ENCODE data around the gene GSTT4.
"Not testable (repeated sequence)": the region's sequence is repeated elsewhere in the genome, so short reads cannot be mapped to it uniquely, and the experiment has no call there.

GSTT4 gene

GRCh38 chr22:24005201-24005600 lies at the start of gene GSTT4:
Gene GSTT4 (minus strand): TSS chr22:24005453. CDS start chr22:24005356, 97 bp downstream.
- no peak for DNase-seq

DNA sequence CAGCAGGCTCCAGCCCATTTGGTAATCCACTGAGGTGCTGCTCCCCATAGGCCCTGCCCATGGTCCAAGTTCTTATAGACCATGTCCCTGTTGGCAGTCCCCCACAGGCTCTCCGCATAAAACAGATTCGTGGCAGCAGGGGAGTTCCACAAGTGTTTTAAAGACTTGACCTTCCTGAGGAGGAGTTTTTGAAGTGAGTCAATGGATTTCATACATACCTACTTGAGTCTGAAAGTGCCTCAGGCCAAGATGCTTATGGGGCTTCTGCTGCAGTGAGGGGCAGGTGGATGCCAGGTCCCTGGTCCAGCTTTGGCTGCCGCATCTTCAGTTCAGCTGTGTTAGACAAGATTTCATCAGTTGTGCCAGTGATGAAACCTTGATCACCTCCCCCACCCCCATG lies 49.1 kb upstream of the GSTT4 start:
- DNase-seq: no peak

- no peak for DNase-seq
Measured at GRCh38 chr22:24053481-24054226, 48.4 kb upstream of the GSTT4 start.

DNA sequence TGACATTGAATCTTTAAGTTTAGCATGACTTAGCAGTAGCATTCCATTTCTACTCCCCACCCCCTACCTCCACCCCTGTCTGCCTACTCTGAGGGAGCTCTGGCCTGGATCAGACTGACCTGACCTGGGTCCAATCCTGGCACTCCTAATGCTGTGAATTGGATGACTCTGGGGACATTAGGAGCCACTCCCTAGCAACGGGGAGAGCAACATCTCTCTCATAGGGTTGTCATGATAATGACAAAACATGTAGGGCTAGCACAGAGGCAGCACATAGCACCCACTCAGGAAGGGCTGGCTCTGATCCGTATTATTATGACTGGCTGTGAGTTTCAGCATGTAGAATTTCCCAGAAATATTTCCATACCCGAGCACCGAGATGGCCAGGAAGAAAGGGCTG lies 46.3 kb upstream of the GSTT4 start:
- DNase-seq: no peak

GRCh38 chr22:24051028-24051427 lies 45.8 kb upstream of the GSTT4 start:
- DNase-seq: no peak

- no peak for DNase-seq
Measured at GRCh38 chr22:24049978-24050377, 44.7 kb upstream of the GSTT4 start.

- DNase-seq: no peak
Measured at GRCh38 chr22:24049211-24049610, 44.0 kb upstream of the GSTT4 start.

DNA sequence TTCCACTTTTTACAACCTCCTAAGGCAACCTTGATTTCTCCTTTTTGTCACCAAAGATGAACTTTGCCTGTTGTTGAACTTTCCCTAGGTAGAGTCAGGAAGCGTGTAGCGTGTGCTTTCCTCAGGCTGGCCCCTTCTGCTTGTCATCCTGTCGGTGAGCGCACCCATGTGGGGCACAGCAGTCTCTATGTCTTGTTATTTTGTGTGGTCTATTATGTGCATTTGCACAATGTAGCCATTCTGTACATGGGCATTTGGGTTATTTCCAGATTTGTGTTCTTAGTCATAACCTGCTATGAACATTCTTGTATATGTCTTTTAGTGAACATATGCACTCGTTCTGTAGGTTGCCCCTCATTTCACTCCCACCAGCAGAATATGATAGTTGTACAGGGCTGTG lies 40.8 kb upstream of the GSTT4 start:
- no peak for DNase-seq

GRCh38 chr22:24043958-24044357 lies 38.7 kb upstream of the GSTT4 start:
- no peak for DNase-seq

DNA sequence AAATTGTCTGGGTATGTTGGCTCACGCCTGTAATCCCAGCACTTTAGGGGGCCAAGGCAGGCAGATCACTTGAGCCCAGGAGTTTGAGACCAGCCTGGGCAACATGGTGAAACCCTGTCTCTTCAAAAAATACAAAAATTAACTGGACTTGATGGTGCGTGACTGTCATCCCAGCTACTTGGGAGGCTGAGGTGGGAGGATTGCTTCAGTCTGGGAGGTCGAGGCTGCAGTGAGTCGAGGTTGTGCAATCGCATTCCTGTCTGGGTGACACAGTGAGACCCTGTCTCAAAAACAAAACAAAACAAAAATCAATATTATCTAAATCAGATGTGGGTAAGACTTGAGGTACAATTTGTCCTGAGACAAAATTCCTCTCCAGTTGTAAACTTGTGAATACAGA lies 38.2 kb upstream of the GSTT4 start:
- not testable (repeated sequence) for DNase-seq

- DNase-seq: no peak
Measured at GRCh38 chr22:24040946-24041345, 35.7 kb upstream of the GSTT4 start.

- no peak for DNase-seq
Measured at GRCh38 chr22:24039046-24039445, 33.8 kb upstream of the GSTT4 start.

- DNase-seq: no peak
Measured at GRCh38 chr22:24037851-24038765, 32.9 kb upstream of the GSTT4 start.

DNA sequence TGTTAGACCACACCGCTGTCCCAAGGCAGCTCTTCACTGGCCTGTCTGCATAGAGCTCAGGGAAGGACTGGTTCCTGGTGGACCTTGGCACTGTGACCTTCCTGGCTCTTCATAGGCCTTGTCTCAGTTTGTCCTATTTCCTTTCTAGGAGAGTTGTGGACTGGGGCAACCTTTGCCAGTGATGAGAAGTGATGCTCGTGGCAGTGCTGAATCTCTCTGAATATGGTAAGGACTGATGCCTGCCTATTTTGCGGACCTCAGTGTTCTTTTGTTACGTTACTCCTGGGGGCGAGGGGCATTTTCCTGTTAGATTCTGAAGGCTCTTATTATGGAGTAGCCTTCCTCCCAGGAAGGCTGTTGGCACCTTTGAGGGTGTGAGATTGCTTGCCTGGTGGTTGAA lies 30.0 kb upstream of the GSTT4 start:
- DNase-seq: no peak

- DNase-seq: no peak
Measured at GRCh38 chr22:24033731-24034130, 28.5 kb upstream of the GSTT4 start.

DNA sequence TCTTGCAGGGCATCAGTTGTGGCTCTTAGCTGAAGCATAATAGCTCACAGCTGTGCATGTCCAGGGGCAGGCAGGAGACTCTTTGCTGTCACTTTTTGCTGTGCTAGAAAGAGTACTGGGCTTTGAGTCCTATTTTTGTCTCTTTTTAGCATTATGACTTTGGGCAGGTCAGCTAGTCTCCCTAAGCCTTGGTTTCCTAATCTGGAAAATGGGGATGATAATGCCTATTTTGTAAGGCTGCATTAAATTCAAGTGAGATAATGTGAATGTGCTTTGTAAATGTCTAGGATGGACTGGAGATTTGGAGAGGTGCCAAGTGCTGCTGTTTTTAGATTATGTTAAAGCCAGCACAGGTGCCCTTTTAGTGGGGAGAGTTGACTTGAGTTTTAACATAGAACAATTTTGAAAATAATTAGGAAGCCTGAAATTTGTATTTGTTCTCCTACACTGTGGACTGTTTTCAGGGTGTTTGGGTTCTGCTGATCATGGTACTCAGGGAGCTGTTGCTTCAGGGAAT lies 25.0 kb upstream of the GSTT4 start:
- no peak for DNase-seq

GRCh38 chr22:24029304-24029703 lies 24.1 kb upstream of the GSTT4 start:
- no peak for DNase-seq

- DNase-seq: no peak
Measured at GRCh38 chr22:24028533-24028932, 23.3 kb upstream of the GSTT4 start.

- no peak for DNase-seq
Measured at GRCh38 chr22:24027991-24028390, 22.7 kb upstream of the GSTT4 start.

DNA sequence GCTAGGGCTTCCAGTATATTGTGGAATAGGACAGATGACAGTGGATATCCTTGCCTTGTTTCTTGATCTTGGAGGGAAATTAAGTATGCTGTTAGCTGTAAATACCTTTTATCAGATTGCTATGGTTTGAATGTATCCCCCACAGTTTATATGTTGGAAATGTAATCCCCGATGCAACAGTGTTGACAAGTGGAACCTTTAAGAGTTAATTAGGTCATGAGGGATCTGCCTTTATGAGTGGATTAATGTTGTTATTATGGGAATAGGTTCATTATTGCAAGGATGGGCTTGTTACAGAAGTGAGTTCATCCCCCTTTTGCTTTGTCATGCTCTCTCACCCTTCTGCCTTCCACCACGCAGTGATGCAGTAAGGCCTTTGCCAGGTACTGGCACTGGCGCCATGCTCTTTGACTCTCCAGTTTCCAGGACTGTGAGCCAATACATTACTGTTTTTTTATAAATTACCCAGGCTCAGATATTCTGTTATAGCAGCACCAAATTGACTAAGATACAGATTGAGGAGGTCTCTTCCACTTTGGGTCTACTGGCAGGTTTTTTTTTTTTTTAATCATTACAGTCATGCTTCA lies 22.2 kb upstream of the GSTT4 start:
- DNase-seq: no peak

DNA sequence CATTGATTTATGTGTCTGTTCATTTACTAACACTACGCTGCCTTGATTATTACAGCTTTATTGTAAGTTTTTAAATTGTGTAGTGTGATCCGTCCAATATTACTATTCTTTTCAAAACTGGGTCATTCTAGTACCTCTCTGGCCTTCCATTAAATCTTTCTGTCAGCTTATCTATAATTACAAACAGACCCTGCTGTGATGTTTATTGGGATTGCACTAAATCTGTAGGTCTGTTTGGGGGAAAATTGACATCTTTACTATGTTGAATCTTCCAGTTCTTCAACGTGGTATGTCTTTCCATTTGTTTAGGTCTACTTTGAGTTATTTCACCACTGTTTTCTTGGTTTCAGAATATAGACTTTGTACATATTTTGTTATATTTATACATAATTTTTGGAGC lies 21.5 kb upstream of the GSTT4 start:
- DNase-seq: no peak

- no peak for DNase-seq
Measured at GRCh38 chr22:24026056-24026455, 20.8 kb upstream of the GSTT4 start.

- no peak for DNase-seq
Measured at GRCh38 chr22:24025475-24025874, 20.2 kb upstream of the GSTT4 start.

GRCh38 chr22:24024354-24024753 lies 19.1 kb upstream of the GSTT4 start:
- no peak for DNase-seq

Data from SW 1271 (cell line).